Loucy (cell line): Measurements from ENCODE around the gene PHOX2B.

ENCODE experiments used
- H2AFZ ChIP-seq: fragments of 200-600 bp; sonication (generic); 2 replicates; pipeline ENCODE4 v1.6.0; 2016; ENCODE audit warnings: antibody characterized with exemption, mild to moderate bottlenecking, low read length, moderate library complexity
- H3F3A ChIP-seq: fragments of 200-600 bp; 2 replicates; pipeline ENCODE4 v1.6.0; 2016; ENCODE audit warnings: antibody characterized with exemption, low read depth, mild to moderate bottlenecking
- H3K27me3 ChIP-seq: fragments of 200-600 bp; sonication (generic); 2 replicates; pipeline ENCODE4 v1.6.1; 2014; ENCODE audit warnings: low read length, mild to moderate bottlenecking; ENCODE audit not compliant: insufficient read depth, poor library complexity, severe bottlenecking
- H3K36me3 ChIP-seq: fragments of 200-600 bp; sonication (generic); 2 replicates; pipeline ENCODE4 v1.6.1; 2016; ENCODE audit warnings: low read length; ENCODE audit not compliant: insufficient read depth
- H3K4me1 ChIP-seq: fragments of 200-600 bp; sonication (generic); 2 replicates; pipeline ENCODE4 v1.5.1; 2014; ENCODE audit warnings: low read length, mild to moderate bottlenecking; ENCODE audit not compliant: insufficient read depth, poor library complexity, severe bottlenecking
- H3K4me2 ChIP-seq: fragments of 200-600 bp; sonication (generic); 2 replicates; pipeline ENCODE4 v1.6.0; 2014; ENCODE audit warnings: antibody characterized with exemption, low read length, low read depth, mild to moderate bottlenecking; ENCODE audit not compliant: poor library complexity, severe bottlenecking
- H3K4me3 ChIP-seq: fragments of 200-600 bp; sonication (generic); 2 replicates; pipeline ENCODE4 v1.5.1; 2014; ENCODE audit warnings: low read length, mild to moderate bottlenecking, mixed read lengths; ENCODE audit not compliant: poor library complexity, severe bottlenecking
- H3K79me2 ChIP-seq: fragments of 200-600 bp; sonication (generic); 2 replicates; pipeline ENCODE4 v1.6.1; 2014; ENCODE audit warnings: low read length; ENCODE audit not compliant: insufficient read depth
- H3K9ac ChIP-seq: fragments of 200-600 bp; sonication (generic); 2 replicates; pipeline ENCODE4 v1.6.0; 2014; ENCODE audit warnings: mild to moderate bottlenecking, low read depth, low read length, moderate library complexity; ENCODE audit not compliant: poor library complexity, severe bottlenecking
- H3K9me2 ChIP-seq: fragments of 200-600 bp; sonication (generic); replicated peaks from 2 replicates; pipeline ENCODE4 v1.6.1; 2016; ENCODE audit warnings: low read depth, low read length, mixed read lengths
- H3K9me3 ChIP-seq: fragments of 200-600 bp; sonication (generic); 2 replicates; pipeline ENCODE4 v1.6.1; 2014; ENCODE audit warnings: mild to moderate bottlenecking, antibody characterized with exemption, low read length, low read depth; ENCODE audit not compliant: insufficient read depth
- H4K20me1 ChIP-seq: fragments of 200-600 bp; sonication (generic); 2 replicates; pipeline ENCODE4 v1.6.0; 2014; ENCODE audit warnings: antibody characterized with exemption, low read length, mild to moderate bottlenecking; ENCODE audit not compliant: insufficient read depth, poor library complexity, severe bottlenecking
- EZH2phosphoT487 ChIP-seq: fragments of 200-600 bp; IDR thresholded peaks from 2 replicates; pipeline ENCODE4 v1.6.1; 2018; ENCODE audit warnings: antibody characterized with exemption, mild to moderate bottlenecking, moderate library complexity, borderline replicate concordance
- TF ChIP-seq, protein P1 (sequence below): fragments of 200-600 bp; sonication (generic); conservative IDR thresholded peaks from 2 replicates; pipeline ENCODE4 v1.5.1; 2014; ENCODE audit warnings: mild to moderate bottlenecking, antibody characterized with exemption, low read length

The PHOX2B gene

DNA sequence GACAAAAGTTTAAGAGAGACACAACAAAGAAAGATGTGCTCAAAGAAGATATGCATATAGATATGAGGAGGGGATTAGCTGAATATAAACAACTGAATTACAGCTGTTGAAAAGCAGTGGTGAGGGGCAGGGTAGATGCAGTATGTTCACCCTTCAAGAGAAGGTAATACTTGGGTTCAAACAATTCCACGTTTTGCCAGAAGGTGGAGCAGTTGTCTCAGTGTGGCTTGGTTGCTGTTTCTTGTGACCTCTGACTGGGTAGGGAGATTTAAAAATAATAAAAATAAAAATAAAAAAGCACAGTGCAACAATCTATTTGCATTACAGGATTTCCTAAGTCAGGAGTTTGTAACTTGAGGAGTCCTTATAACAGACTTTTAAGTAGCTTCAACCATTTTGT is 23.3 kb downstream of the PHOX2B start:
- no peak overlapping the region for H3K4me3 ChIP-seq
- H3K36me3 ChIP-seq = no peaks in the 10 kb centered on the region
- H3K9me2 ChIP-seq = no peaks in the 10 kb centered on the region

DNA sequence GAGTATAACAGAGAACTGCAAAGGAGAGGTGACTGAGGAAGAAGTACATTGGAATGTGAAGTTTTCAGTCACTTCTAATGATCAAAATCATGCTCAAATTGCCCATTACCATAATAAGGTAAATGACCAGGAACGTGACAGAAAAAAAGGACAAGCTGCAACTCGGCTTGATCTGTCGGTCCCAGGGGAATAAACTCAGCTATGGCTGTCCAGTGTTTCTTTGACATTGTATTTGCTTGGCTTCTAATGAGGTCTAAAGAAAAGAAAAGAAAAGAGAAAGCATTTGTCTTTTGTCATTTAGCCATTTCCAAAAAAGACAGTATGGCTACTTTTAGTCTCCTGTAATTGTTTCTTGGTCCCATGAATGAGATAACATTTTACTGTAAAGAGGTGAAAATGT is 25.2 kb downstream of the PHOX2B start:
- no peaks in the 10 kb centered on the region for H3K36me3 ChIP-seq
- H4K20me1 ChIP-seq = no peaks in the 10 kb centered on the region
- no peak overlapping the region for H3K4me2 ChIP-seq
- H3K4me1 ChIP-seq = no peaks in the 10 kb centered on the region
- H3K9me3 ChIP-seq = 0 out of 2 replicates have a peak, but pooled peaks cover 6% of the 10 kb centered on the region
- TF ChIP-seq, protein P1, sequence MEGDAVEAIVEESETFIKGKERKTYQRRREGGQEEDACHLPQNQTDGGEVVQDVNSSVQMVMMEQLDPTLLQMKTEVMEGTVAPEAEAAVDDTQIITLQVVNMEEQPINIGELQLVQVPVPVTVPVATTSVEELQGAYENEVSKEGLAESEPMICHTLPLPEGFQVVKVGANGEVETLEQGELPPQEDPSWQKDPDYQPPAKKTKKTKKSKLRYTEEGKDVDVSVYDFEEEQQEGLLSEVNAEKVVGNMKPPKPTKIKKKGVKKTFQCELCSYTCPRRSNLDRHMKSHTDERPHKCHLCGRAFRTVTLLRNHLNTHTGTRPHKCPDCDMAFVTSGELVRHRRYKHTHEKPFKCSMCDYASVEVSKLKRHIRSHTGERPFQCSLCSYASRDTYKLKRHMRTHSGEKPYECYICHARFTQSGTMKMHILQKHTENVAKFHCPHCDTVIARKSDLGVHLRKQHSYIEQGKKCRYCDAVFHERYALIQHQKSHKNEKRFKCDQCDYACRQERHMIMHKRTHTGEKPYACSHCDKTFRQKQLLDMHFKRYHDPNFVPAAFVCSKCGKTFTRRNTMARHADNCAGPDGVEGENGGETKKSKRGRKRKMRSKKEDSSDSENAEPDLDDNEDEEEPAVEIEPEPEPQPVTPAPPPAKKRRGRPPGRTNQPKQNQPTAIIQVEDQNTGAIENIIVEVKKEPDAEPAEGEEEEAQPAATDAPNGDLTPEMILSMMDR = no peak
- TF ChIP-seq EZH2phosphoT487 = no peak
- no peaks in the 10 kb centered on the region for H3K9me2 ChIP-seq
- H3F3A ChIP-seq = no peaks in the 10 kb centered on the region
- no peak overlapping the region for H2AFZ ChIP-seq
- H3K27me3 ChIP-seq = no peaks in the 10 kb centered on the region
- no peak overlapping the region for H3K9ac ChIP-seq
- no peaks in the 10 kb centered on the region for H3K79me2 ChIP-seq
- no peak overlapping the region for H3K4me3 ChIP-seq

More for the DNA sequence above, 23.3 kb downstream of the PHOX2B start:
- H3K4me1 ChIP-seq = no peaks in the 10 kb centered on the region
- TF ChIP-seq EZH2phosphoT487 = no peak
- TF ChIP-seq, protein P1 = peak; percentile 42
- no peaks in the 10 kb centered on the region for H4K20me1 ChIP-seq
- H3K9ac ChIP-seq = no peak overlapping the region
- H3K9me3 ChIP-seq = 0 out of 2 replicates have a peak, but pooled peaks cover 3% of the 10 kb centered on the region
- no peaks in the 10 kb centered on the region for H3K79me2 ChIP-seq
- no peaks in the 10 kb centered on the region for H3K27me3 ChIP-seq
- no peaks in the 10 kb centered on the region for H3F3A ChIP-seq
- H3K4me2 ChIP-seq = no peak overlapping the region
- H2AFZ ChIP-seq = no peak overlapping the region

DNA sequence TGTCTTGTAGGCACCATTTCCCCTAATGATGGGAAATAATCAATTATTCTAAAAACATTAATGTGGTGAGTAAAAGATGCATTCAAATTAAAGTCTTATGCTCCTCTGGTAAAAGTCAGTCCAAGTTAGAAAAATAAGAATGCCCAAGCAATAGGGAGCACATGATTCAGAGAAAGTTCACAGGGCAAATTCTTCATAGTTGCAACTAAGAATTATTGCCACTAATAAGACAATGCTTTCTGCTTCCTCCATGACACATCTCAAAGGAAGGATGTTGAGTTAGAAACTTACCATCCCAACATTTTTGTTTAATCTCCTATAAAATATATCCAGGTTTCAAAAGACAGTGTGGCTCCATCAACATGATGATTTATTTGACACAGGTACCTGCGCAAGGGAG is 26.3 kb downstream of the PHOX2B start:
- TF ChIP-seq EZH2phosphoT487 = no peak
- TF ChIP-seq, protein P1 = no peak
- Histone ChIP-seq H3K9me3 (0 out of 2 replicates have a peak, but pooled peaks cover 6% of the 10 kb centered on the region), H3K4me3 (no peak overlapping the region), H3K79me2 (no peaks in the 10 kb centered on the region), H3K36me3 (no peaks in the 10 kb centered on the region), H3K9ac (no peak overlapping the region), H3F3A (no peaks in the 10 kb centered on the region), H2AFZ (no peak overlapping the region), H4K20me1 (no peaks in the 10 kb centered on the region), H3K4me1 (no peaks in the 10 kb centered on the region), H3K9me2 (no peaks in the 10 kb centered on the region), H3K27me3 (no peaks in the 10 kb centered on the region), H3K4me2 (no peak overlapping the region)
